GM12872 (cell line): ENCODE data around the gene DIP2C.

Experiments
- CTCF ChIP-seq: IDR thresholded peaks from 3 replicates; pipeline ENCODE4 v1.5.1; 2011; ENCODE audit warnings: low read depth, mild to moderate bottlenecking, low read length, moderate library complexity; ENCODE audit not compliant: insufficient read depth

DIP2C gene

GRCh38 chr10:672203-672602, 17.3 kb downstream of the DIP2C start:
- no peak for TF ChIP-seq CTCF

GRCh38 chr10:670990-671389, 18.5 kb downstream of the DIP2C start:
- TF ChIP-seq CTCF: no peak

GRCh38 chr10:670038-670437, 19.4 kb downstream of the DIP2C start:
- no peak for TF ChIP-seq CTCF

- TF ChIP-seq CTCF: no peak
Observed at GRCh38 chr10:668786-669485, 20.5 kb downstream of the DIP2C start.

- no peak for TF ChIP-seq CTCF
Observed at GRCh38 chr10:667602-668143, 21.8 kb downstream of the DIP2C start.

- no peak for TF ChIP-seq CTCF
Observed at GRCh38 chr10:667096-667495, 22.4 kb downstream of the DIP2C start.

GRCh38 chr10:666237-667012, 23.0 kb downstream of the DIP2C start:
- no peak for TF ChIP-seq CTCF
